ENCODE data around the gene POGK. TPM values are rescaled to one million over a fixed set of nuclear protein-coding genes. Genes with fewer than 3 reads are reported as not detected.

The POGK gene
- total RNA-seq, 1 donor from 2014 or later, result 35.2 TPM

DNA sequence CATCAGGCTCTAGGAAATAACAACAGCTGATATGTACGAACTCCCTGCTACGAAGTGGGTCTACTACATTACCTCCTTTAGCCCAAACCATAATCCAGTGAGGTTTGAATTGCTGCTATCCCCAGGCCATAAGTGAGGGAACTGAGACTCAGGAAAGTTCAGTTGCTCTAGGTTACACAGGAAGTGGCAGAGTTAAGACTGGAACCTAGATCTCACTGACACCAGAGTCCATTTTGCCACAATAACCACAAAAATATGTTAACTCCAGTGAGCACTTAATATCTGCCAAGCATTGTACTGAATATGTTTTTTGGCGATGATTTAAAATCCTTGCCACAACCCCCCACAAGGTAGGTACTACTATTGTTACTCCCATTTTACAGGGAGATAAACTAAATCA lies 45.7 kb downstream of the POGK start:
- Mint-ChIP-seq H3K4me1 (ENCODE audit: low read depth) (no peaks in the 10 kb centered on the region), H3K9me3 (ENCODE audit: low read depth) (no peaks in the 10 kb centered on the region), H3K27ac (ENCODE audit: unreplicated experiment) (no peak overlapping the region), H3K4me3 (ENCODE audit: unreplicated experiment) (no peak overlapping the region), H3K36me3 (ENCODE audit: low read depth) (peaks cover 2% of the 10 kb centered on the region), H3K27me3 (ENCODE audit: low read depth) (peaks cover 45% of the 10 kb centered on the region)
- DNase-seq (ENCODE audit: low spot score), result no peak
- TF ChIP-seq, protein P1, sequence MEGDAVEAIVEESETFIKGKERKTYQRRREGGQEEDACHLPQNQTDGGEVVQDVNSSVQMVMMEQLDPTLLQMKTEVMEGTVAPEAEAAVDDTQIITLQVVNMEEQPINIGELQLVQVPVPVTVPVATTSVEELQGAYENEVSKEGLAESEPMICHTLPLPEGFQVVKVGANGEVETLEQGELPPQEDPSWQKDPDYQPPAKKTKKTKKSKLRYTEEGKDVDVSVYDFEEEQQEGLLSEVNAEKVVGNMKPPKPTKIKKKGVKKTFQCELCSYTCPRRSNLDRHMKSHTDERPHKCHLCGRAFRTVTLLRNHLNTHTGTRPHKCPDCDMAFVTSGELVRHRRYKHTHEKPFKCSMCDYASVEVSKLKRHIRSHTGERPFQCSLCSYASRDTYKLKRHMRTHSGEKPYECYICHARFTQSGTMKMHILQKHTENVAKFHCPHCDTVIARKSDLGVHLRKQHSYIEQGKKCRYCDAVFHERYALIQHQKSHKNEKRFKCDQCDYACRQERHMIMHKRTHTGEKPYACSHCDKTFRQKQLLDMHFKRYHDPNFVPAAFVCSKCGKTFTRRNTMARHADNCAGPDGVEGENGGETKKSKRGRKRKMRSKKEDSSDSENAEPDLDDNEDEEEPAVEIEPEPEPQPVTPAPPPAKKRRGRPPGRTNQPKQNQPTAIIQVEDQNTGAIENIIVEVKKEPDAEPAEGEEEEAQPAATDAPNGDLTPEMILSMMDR (IDR thresholded peaks at IDR 0.05), result no peak

DNA sequence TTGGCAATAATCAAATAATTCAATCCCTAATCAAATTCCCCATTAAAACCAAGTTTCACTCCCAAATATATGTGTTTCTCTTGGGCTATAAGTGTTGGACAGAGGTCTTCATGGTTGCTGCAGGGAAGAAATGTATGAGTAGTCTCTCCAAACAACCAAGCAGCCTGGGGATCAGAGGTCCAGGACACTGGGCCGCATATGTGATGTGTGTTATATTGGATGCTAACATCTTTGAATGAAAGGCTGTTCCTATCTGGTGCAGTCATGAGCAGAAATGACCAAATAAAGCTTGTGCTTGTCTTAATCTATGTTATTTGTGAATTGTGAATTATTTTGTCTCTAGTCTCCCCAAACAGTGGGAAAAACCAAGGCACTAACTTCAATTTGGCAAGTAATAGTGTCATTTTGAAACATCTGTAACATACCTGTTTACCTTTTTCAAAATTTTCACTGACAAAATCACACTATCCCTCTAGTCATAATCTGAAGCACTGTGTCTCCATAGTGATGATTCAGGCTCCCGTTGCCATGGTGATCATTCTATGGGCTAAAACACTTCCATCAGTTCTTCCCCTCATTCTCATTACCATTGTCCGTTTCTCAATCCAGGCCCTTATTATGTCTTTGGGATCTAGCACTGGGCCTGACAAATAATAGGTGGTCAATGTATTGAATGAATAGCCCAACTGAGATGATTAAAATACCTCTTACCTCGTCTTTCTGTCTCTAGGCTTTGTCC lies 49.3 kb downstream of the POGK start:
- no peak for DNase-seq (ENCODE audit: low spot score)
- TF ChIP-seq, protein P1 (IDR thresholded peaks at IDR 0.05), result no peak
- Mint-ChIP-seq H3K4me1 (ENCODE audit: low read depth) (no peaks in the 10 kb centered on the region), H3K27ac (ENCODE audit: unreplicated experiment) (no peak overlapping the region), H3K4me3 (ENCODE audit: unreplicated experiment) (no peak overlapping the region), H3K36me3 (ENCODE audit: low read depth) (peaks cover 2% of the 10 kb centered on the region), H3K27me3 (ENCODE audit: low read depth) (peaks cover 60% of the 10 kb centered on the region), H3K9me3 (ENCODE audit: low read depth) (no peaks in the 10 kb centered on the region)

DNA sequence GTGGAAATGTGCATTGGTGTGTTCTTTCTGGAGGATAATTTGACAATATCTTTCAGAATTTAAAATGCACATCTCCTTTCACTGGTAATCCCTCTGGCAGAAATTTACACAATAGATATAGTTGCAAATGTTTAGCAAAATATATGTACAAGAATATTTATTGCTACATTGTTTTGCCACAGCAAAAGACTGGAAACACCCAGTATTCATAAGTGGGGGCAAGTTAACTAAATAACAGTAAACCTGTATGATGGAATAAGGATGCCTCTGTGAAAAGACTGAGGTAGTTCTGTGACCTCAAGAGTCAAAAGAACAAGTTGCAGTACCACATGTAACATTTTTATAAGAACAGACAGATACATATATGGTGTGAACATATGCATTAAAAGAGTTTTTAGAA lies 50.5 kb downstream of the POGK start:
- H3K4me1 Mint-ChIP-seq (ENCODE audit: low read depth), result no peaks in the 10 kb centered on the region
- peaks cover 57% of the 10 kb centered on the region for H3K27me3 Mint-ChIP-seq (ENCODE audit: low read depth)
- peaks cover 2% of the 10 kb centered on the region for H3K36me3 Mint-ChIP-seq (ENCODE audit: low read depth)
- TF ChIP-seq, protein P1 (IDR thresholded peaks at IDR 0.05), result no peak
- DNase-seq (ENCODE audit: low spot score), result no peak
- no peak overlapping the region for H3K27ac Mint-ChIP-seq (ENCODE audit: unreplicated experiment)
- H3K4me3 Mint-ChIP-seq (ENCODE audit: unreplicated experiment), result no peak overlapping the region
- H3K9me3 Mint-ChIP-seq (ENCODE audit: low read depth), result no peaks in the 10 kb centered on the region

DNA sequence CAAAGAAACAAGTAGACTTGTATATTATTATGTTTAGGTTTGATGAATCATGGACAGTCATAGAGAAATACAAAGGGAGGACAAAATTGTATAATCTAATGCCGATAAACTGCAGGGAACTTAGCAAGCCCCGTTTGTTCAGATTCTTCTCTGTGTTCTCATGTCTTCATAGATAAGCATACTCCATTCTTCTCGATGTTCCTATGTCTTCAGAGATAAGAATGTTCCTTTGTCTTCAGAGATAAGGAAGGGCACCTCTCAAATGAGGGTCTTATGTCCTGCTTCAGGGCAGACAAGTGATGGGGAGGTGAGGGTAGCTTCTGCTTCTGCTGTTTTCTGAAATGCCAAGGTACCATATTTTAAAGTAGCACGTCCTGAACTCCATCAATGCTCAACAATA lies 56.5 kb downstream of the POGK start:
- H3K4me1 Mint-ChIP-seq (ENCODE audit: low read depth), result peaks cover 9% of the 10 kb centered on the region
- no peak for DNase-seq (ENCODE audit: low spot score)
- no peak overlapping the region for H3K4me3 Mint-ChIP-seq (ENCODE audit: unreplicated experiment)
- H3K36me3 Mint-ChIP-seq (ENCODE audit: low read depth), result peaks cover 2% of the 10 kb centered on the region
- TF ChIP-seq, protein P1 (IDR thresholded peaks at IDR 0.05), result no peak
- peaks cover 43% of the 10 kb centered on the region for H3K27me3 Mint-ChIP-seq (ENCODE audit: low read depth)
- H3K27ac Mint-ChIP-seq (ENCODE audit: unreplicated experiment), result no peak overlapping the region
- peaks cover 9% of the 10 kb centered on the region for H3K9me3 Mint-ChIP-seq (ENCODE audit: low read depth)

DNA sequence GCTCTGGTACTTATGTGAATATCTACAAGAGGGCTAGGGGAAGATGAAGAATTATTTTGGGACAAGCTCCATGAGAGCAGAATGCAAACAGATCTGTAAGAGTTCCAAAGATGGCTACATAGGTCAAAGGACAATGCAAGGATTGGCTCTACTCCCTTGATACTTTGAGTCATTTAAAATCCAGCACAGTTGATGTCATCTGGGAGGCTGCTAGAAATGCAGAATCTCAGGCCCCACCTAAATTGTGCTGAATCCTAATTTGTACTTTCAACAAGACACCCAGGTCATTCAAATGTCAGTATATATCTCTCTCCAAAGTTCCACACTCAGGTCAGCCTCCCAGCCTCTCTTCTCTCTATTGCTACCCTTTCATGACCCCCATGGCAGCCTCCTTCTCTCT lies 60.5 kb downstream of the POGK start:
- peaks cover 13% of the 10 kb centered on the region for H3K27me3 Mint-ChIP-seq (ENCODE audit: low read depth)
- peaks cover 2% of the 10 kb centered on the region for H3K36me3 Mint-ChIP-seq (ENCODE audit: low read depth)
- H3K4me1 Mint-ChIP-seq (ENCODE audit: low read depth), result peaks cover 30% of the 10 kb centered on the region
- TF ChIP-seq, protein P1 (IDR thresholded peaks at IDR 0.05), result no peak
- H3K9me3 Mint-ChIP-seq (ENCODE audit: low read depth), result peaks cover 9% of the 10 kb centered on the region
- no peak overlapping the region for H3K27ac Mint-ChIP-seq (ENCODE audit: unreplicated experiment)
- no peak for DNase-seq (ENCODE audit: low spot score)
- no peak overlapping the region for H3K4me3 Mint-ChIP-seq (ENCODE audit: unreplicated experiment)
